ENCODE data around the gene COMMD4.

Gene COMMD4

DNA sequence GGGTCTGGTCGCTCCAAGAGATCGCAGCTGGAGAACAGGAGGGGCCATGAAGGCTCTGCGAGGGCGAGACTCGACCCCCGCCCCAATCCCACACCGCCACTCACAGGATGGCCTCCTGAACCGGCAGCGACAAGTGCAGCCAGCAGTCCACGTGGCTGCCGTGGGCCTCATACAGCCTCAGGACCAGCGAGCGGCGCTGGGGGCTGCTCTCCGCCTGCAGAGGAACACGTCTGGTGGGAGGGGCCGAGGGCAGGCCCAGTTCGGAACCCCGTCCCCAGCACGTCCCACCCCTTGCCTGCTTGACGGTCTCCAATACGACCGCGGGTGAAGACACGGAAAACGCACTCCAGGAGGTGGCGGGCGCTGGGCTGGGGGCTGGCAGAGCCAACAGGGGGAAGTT lies 20.1 kb downstream of the COMMD4 start:
- no peak for DNase-seq

DNA sequence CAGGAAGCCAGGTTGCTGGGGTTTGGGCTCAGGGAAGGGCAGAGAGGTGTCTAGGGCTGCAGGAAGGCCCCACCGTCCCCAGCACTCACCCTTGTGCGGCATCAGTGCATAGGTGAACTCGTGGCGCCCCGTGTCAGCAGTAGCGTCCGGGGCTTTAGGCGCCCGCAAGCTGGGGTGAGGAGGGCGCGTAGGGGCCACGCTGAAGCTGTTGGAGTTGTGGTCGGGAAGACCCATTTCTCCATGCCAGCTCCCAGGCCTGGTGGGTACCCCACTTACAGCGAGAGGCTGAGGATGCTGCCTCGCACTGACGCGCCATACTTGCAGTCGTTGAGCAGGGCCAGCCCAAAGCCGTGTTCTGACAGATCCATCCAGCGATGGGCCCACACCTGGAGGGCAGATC lies 20.7 kb downstream of the COMMD4 start:
- DNase-seq, result no peak

DNA sequence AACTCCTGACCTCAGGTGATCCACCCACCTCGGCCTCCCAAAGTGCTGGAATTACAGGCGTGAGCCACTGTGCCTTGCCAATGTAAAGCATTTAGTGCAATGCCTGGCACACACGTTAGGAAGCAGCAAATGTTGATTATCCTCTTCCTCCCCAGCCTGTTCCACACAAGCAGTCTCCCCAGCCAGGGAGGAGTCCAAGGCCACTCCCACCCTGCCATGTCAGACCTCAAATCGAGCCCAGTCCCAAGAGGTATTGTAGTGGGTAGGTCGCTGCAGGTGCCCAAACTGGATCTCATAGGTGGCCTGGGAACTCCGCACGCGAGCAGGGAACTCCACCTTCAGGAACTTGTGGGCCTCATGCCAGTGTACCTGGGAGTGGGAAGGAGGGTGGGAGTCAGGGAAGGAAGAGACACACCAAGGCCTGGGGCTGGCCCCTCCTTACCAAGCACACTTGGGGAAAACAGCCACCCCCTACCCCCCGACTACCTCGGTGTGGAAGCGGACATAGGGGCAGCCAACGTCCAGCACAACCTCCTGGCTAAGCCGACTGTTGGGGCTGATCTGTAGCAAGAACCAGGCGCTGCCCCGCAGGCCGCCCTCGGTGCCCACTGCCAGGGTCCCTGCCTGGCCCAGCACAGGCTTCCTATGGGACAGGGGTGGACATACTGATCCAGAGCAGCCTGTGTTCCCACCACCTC lies 22.3 kb downstream of the COMMD4 start:
- no peak for DNase-seq

DNA sequence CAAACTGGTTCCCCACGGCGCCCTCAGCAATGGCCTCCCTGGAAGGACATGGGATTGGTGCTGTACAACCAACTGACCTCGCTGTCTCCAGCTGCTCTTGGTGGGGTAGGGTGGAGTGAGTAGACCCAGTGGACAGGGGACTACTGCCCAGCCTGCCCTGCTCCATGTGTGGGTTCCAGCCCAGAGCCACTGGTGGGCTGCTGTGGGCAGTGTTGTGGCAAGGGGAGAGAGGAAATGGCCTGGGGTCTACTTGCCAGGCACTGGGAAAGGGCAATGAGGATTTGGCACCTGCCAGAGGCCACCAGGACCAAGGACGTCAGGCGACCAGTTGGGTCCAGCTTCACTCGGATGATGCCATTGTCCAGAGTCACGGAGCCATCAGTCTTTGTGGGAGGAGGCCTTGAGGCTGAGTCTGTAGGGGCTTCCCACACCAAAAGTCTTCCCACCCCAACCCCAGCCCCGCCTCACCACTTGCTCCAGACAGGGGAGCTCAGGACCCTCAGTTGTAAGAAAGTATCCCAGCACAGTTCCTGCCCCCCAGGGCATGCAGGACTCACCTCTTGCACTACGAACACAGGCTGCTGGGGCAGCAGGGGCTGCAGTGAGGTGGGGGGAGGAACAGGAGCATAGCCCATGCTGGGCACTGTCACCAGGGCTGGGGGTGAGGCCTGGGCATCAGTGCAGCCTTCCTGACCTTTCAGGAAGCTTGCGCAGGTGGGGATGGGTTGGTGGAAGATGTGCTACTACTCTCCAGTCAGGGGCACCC lies 23.1 kb downstream of the COMMD4 start:
- DNase-seq, result no peak

DNA sequence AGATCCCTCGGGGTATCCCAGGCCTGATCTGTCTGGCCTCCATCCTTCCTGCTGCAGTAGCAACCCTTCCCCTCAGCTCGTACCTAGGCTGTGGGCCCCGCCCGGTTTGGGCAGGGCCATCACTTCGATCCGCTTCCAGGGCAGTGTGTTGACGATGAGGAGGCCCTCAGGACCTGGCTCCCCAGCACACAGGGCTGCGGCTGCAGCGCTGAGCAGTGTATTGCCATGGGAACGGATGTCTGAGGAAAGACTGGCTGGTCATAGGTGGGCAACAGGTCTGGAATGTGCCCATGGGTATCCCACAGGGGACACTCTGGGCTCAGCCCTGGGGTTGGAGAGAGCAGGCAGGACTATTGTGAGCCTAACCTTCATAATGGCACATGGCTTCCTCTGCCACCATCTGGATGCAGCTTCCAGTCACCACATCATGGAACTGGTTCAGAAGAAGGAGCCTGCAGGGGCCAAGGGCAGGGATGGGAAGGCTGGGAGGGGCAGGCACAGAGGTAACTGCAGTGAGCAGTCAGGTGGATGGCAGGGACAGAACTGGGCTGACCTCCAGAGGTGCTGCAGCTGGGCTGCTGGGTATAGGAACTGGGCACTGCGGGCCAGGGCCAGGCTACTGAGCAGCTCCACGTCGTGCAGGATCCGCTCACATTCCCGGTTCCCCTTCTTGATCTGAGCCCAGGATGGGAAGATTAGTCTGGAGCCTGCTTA lies 23.8 kb downstream of the COMMD4 start:
- DNase-seq, result no peak

DNA sequence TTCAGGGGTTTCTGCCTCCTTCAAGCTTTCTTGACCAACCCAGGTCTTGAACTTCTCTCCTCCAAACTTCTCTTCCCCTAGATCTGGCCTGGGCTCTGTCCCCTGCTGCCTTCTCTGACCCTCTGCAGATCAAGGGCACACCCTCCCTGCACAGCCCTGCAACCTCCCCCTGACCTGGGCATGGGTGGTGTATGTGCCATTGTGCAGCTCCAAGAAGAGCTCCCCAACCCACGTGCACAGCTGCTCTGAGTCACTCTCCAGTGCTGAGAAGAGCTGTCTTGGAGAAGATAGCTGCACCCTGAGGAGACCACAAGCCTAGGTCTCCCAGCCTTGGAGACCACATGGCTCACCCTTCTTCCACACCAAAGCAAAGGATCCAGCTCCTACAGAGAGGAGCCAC lies 24.5 kb downstream of the COMMD4 start:
- DNase-seq, result no peak

DNA sequence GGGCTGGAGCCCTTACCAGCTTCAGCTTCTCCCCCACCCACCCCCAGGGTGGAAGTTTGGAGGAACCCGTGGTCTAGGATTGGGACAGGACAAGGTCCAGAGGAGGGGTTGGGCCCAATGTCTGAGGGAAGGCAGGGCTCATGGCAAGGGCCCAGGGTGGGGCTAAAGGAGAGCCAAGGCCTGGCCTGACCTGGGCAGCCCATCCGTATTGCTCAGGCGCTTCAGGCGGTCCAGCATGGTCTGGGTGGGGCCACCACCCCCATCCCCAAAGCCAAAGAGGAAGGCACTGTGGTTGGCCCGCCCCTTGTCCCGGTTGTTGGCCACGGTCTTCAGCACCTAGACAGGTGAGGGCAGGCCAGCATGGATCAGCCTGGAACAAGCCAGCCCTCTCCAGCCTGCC lies 25.0 kb downstream of the COMMD4 start:
- no peak for DNase-seq

DNA sequence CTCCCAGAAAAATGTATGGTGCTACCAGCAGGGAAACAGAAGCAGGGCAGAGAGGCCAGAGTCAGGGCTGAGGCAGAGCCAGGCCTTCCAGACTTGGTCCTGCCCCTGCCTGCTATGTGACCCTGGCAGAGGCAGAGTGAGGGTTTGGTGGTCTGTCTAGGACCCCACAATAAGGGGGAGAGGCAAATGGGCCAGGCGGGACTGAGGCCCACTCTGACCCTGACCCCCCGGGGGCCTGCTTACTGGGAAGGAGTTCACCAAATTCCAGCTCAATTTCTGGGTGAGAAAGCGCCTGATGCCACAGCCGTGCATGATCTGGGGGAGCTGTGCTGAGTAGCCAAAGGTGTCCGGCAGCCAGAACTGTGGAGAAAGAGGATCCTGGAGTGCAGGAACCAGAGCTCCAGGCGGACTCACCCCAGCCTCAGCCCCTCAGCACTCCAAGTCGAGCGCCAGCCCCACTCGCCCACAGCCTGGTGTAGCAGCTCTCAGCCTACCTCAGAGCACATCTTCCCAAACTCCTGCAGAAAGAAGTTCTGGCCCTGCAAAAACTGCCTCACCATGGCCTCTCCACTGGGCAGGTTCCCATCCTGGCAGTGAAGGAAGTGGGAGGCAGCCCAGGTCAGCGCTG lies 25.6 kb downstream of the COMMD4 start:
- DNase-seq, result no peak

DNA sequence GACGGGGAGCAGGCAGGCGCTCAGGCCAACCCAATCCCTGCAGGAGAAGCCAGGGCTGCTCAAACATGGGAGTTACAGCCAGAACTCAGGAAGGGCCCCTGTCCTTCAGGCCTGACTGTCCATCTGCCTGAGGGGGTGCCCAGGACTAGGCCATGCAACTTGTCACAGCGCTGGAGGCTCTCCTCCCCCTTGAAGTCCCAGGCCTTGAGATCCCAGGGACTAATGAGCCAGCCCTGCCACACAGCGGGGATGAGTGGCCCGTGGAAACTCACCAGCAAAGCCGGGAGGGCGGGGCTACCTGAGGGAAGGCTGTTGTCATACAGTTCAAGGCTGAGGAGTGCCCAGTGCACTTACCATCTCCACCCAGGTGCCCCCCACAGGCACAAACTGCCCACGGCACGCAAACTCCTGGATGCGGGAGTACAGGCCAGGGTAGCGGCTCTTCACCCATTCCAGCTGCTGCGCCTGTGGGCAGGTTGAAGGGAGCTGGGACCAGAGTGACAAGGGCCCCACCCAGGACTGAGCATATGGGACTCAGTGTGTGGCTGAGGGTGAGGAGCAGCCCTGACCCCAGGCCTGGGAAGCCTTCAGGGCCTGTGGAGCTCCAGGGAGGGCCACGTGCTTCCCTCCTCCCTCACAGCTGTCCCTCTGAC lies 26.3 kb downstream of the COMMD4 start:
- no peak for DNase-seq

DNA sequence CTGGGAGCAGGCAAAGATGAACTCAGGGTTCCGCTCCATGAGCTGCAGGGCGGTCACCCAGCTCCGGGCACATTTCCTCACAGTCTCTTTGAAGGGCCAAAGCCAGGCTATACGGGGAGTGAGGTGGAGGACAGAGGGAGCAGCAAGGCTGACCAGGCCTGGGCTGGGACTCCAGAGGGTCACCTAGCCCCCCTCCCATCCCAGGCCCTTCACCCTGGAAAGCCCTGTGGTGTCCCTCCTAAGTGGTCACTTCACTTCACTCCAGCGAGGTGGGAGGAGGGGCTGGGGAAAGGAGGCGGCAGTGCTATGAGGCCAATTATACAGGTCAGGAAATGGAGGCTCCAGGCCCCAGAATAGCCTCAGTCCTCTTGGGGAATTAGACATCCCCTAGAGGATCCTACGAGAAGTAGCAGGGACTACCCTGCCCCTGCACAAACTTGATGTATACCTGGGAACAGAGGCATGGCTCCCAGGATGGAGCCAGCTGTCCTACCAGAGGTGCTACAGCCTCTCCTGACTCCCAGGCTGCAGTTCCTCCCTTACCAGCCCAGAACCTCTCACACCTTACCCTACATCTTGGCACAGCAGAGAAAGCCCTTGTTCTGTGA lies 26.9 kb downstream of the COMMD4 start:
- no peak for DNase-seq

DNA sequence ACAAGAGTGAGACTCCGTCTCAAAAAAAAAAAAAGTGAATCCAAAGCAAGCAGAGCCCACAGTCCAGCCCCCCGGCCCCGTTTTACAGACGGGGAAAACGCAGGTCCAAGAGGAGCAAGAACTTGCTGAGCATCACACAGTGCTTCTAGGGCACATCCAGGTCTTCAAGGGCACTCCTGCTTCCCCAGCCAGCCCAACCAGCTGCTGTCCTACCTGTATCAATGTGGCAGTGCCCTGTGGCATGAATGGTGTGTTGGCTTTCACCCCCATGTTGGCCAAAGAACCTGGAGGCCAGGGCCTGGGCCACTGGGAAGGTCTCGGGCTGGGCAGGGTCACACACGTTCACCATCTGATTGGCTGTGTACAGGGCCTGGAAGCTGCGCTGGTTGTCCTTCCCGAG lies 27.9 kb downstream of the COMMD4 start:
- no peak for DNase-seq

DNA sequence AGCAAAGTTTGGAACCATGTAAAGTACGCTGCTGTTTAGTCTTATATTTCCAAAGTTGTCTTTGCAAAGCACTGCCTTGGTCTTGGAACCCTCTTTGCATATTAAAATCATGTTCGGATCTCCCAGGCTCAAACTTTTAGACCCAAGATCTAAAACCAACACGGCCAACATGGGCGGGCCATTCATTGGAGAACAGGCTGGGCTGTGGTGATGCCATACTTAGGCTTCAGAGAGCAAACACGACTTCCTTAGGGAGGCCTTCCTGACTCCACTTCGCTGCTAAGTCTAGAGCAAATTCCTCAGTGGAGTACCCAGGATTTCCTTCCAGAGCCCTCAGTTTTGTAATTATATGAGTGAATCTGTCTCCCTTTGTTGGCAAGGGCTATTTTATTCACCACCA lies 29.0 kb downstream of the COMMD4 start:
- no peak for DNase-seq

DNA sequence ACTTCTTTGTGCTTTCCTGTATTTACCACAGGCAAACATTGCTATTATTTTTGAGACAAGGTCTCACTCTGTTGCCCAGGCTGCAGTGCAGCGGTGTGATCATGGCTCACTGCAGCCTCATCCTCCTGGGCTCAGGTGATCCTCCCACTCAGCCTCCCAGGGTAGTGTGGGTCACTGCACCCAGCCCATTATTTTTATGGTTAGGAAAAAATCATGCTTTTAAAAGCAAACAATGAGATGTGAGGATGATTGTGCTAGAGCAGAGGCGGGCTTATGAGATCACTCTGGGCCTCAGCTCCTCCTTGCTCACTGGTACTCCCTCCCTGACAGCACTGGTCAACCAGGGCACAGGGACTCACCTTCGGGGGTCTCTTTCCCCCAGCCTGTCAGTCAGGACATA lies 30.3 kb downstream of the COMMD4 start:
- DNase-seq, result no peak

DNA sequence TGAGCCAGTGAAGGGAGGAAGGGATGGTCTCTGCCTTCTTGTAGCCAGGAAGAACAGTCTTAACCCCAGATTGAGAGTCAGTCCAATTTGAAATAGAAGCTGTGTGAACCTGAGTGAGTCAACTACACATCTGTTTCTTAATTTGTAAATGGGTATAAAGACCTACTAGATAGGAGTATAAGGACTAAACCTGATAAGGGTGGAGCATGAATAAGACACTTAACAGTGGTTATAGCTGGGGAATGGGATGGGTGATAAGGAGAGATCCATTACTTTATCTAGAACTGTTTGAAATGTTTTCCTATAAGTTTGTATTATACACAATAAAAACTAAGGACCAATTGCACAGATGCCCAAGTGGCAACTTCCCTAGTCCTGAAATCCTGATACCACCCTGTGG lies 31.1 kb downstream of the COMMD4 start:
- no peak for DNase-seq

DNA sequence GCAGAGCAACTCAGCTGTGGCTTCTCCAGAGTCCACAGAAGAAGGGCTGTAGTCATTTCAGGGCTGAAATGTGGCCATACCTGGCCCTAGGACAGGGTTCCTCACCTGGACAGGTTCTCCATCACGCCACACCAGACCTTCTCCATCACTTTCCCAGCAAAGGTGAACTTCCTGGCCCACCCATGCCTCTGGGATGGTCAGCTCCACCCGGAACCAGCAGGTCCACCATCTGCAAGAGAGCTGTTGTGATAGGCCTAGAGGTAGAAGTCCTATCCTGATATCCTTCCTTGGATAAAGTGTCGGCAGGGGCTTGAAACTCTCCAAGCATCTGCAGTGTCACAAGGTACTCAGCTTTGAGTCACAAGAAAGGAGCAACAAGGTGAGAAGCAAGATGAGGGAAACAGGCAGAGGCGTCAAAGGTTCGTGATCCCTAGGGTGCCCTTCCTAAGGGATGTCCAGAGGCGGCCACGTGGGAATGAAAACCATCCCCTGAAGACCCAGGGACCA lies 31.6 kb downstream of the COMMD4 start:
- DNase-seq, result no peak

DNA sequence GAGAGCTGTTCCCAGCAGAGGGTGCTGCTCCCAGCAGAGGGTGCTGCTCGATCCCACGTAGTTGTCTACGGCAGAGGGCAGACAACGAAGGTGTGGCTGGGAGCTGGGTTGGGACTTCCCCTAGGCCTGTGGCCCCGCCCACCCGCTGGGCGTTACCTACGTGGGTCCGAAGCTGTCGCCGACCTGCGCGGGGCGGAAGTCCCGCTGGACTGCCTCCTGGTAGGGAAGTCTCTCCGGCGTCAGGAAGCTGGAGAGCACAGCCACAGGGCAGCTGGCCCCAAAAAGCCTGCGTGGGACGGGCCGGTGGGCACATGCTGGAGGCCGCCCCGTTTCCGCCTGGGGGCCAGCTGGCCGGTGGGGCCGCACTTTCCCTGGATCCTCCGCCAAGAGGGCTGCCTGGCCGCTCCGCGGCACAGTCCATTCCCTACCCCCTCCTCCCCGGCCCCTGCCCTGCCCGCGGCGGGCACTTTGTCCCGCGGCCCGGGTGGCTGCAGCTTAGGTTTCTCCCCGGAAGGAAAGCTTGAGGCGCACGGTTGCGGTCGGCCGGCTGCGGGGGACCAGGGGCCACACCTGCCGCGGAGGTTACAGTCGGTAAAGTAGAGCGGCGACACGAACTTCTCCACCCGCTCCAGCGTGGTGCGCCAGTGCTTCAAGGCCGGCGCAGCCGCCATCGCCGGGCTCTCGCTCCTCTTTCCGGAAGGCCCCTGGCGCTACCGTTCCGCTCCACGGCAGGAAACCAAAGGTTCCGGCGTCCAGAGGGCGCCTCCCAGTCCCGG lies 32.2 kb downstream of the COMMD4 start, which contains the start of gene MAN2C1:
Gene MAN2C1 (minus strand): TSS at position 695 of the 776 bp plus-strand sequence. CDS start 24 bp downstream, at position 671.
- DNase-seq, result peak; percentile 98

DNA sequence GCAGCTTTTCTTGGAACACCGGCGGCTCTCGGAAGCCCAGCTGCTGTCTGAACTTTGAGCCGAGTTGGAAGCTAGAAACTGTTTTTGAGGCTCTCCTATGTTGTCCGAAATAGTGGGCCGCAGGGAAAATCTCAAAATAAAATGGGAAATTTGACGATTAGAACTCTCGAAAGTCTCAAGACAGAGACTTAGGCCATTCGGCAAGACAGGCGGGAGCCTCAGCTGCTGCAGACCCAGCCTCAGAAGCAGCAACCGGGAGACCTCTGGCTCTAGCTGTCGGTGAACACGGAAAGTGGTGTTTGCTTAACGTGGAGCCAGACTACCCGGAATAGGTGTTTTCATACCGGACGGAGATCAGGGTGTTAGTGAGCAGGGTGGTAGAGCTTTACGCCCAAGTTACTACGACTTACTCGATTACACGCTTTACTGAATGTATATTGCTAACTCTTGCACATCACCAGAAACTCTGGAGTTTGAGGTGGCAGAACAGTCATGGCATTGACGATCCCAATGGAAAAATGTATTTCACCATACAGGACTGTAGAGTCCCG lies 32.9 kb downstream of the COMMD4 start:
- no peak for DNase-seq

DNA sequence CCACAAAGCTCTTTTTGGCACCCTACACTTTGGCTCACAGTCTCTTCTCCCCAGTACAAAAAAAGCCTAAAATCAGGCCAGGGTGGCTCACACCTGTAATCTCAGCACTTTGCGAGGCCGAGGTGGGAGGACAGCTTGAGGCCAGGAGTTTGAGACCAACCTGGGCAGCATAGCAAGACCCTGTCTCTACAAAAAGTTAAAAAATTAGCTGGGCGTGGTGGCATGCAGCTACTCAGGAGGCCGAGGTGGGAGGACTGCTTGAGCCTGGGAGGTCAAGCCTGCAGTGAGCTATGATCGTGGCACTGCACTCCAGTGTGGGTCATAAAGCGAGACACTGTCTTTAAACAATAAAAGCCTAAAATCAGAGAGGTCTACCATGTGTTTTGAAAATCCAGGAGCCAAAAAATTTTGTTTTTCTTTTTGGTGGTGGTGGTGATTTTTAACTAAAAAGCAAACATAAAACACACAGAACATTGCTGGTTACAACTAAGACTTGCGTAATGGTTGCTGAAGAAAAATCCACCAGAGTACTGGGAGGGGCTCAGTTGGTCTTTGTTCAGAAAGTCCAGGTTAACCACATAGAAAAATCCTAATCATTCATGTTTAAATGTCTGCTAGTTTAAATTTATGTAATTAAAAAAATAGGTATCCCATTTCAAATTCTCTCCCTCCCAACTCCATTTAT lies 34.2 kb downstream of the COMMD4 start:
- no peak for DNase-seq

DNA sequence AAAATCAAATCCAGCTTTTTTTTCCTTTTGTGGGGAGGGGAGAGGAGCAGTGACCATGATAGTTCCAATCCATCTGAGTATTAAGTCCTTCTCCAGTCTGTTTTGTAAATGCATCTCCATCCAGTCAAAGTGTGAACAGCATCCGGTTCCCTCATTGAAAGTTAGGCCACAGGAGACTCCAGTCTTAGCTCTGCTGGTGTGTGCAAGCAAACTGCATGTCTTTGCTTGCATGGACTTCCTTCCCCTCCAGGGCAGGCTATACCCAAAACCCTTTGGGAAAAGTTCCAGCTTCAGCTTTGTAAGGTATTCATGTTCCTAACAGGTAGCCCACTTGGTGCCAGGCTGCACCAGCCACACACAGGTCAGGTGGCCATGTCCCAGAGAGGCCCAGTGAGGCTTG lies 35.6 kb downstream of the COMMD4 start:
- no peak for DNase-seq
